K562 treated with DMSO at 1 percent for 4 hours (cell line): Measurements from ENCODE around the gene CFHR4. TPM values are rescaled to one million over a fixed set of nuclear protein-coding genes. Genes with fewer than 3 reads are reported as not detected.

Experiments used
- total RNA-seq: library from RNA; unstranded; fragments of 300-600 nt; gene quantifications from 2 replicates; pipeline ENCODE4 v1.2.3, GENCODE V29; 2022; ENCODE audit not compliant: insufficient read depth

The CFHR4 gene
- not detected in 2 replicates for total RNA-seq

GRCh38 chr1:196887515-196888239, at the start of gene CFHR4:
Gene CFHR4, plus strand, starts transcription at chr1:196888052. Its CDS starts 99 bp downstream, at chr1:196888151.

GRCh38 chr1:196943568-196943967, 55.7 kb downstream of the CFHR4 start, which contains the start of gene CFHR2:
Gene CFHR2, plus strand, starts transcription at chr1:196943738. Its CDS starts 143 bp downstream, at chr1:196943881.

Other genes with a start within 250 kb of the CFHR4 start
- gene CFH, start 236.0 kb upstream of the CFHR4 start, total RNA-seq, result 63.0 and 84.9 TPM in 2 replicates
- not detected in 2 replicates for gene CFHR3, start 113.2 kb upstream of the CFHR4 start, total RNA-seq
- gene CFHR1, start 68.3 kb upstream of the CFHR4 start, total RNA-seq, result not detected in 2 replicates
- not detected in 2 replicates for gene CFHR2, start 55.7 kb downstream of the CFHR4 start, total RNA-seq
- not detected in 2 replicates for gene CFHR5, start 89.5 kb downstream of the CFHR4 start, total RNA-seq
- 0.30 TPM in 1 of 2 replicates, not detected in the other for gene F13B, start 179.2 kb downstream of the CFHR4 start, total RNA-seq